ENCODE measurements around the gene JAG2.

JAG2 gene

DNA sequence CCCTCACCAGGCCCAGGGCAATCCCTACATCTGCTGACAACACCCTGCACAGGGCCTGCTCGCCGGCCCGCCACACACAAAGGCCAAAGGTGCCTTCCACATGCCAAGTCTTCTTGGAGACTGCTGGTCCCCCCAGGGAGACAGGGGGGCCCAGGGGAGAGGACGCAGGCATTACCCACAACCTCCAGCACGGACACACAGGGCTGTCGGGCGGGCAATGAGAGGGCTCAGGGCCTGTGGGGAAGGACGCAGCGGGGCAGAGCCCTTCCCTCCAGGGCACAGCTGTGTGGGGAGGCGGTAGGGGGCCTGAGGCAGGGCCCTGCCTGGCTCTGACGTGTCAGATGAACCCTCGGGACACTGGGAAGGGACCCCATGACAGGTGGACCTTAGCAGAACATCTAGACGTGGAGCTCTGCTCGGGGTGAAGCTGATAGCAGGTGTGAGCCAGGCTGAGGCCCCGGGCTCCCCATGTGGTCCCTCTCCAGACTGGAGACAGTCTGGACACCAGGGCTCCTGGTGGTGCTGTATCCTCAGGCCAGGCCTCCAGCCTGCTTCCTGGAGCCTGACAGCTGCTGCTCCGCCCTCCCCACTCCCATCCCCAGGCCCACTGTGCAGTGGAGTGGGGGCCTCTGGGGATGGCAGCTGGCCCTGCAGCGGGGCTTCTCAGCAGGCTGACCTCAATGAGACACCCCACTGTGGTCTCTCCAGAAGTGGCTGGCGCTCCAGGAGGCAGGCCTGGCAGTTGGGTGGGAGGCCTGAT, 44.1 kb upstream of the JAG2 start:
- H3K4me3 ChIP-seq (ENCODE audit: low read depth, low read length) = no peak overlapping the region
- TF ChIP-seq, protein P1, sequence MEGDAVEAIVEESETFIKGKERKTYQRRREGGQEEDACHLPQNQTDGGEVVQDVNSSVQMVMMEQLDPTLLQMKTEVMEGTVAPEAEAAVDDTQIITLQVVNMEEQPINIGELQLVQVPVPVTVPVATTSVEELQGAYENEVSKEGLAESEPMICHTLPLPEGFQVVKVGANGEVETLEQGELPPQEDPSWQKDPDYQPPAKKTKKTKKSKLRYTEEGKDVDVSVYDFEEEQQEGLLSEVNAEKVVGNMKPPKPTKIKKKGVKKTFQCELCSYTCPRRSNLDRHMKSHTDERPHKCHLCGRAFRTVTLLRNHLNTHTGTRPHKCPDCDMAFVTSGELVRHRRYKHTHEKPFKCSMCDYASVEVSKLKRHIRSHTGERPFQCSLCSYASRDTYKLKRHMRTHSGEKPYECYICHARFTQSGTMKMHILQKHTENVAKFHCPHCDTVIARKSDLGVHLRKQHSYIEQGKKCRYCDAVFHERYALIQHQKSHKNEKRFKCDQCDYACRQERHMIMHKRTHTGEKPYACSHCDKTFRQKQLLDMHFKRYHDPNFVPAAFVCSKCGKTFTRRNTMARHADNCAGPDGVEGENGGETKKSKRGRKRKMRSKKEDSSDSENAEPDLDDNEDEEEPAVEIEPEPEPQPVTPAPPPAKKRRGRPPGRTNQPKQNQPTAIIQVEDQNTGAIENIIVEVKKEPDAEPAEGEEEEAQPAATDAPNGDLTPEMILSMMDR (IDR thresholded peaks at IDR 0.05; ENCODE audit: low read depth, low read length, missing control alignments) = no peak
- DNase-seq (ENCODE audit: low read depth) = no peak
- in situ Hi-C loops (cut with HindIII; ENCODE audit: low sequenced_read_pairs) = no loop called here

DNA sequence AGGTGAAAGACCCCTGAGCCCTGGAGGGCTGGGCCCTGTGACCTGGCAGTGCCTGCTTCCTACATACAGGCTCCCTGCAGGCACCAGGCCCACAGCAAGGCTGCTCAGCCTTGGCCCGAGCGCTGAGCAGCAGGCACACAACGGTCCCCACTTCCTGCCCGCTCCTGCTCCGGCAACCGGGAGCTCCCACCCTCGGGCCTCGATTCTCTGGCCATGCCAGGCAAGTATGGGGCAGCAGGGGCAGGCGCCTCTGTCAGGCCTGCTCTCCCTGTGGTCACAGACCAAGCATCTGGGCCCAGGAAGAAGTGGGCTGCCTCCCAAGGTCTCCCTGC, 43.1 kb upstream of the JAG2 start:
- DNase-seq (ENCODE audit: low read depth) = no peak
- in situ Hi-C loops (cut with HindIII; ENCODE audit: low sequenced_read_pairs) = no loop called here
- H3K4me3 ChIP-seq (ENCODE audit: low read depth, low read length) = no peak overlapping the region
- TF ChIP-seq, protein P1 (IDR thresholded peaks at IDR 0.05; ENCODE audit: low read depth, low read length, missing control alignments) = no peak

DNA sequence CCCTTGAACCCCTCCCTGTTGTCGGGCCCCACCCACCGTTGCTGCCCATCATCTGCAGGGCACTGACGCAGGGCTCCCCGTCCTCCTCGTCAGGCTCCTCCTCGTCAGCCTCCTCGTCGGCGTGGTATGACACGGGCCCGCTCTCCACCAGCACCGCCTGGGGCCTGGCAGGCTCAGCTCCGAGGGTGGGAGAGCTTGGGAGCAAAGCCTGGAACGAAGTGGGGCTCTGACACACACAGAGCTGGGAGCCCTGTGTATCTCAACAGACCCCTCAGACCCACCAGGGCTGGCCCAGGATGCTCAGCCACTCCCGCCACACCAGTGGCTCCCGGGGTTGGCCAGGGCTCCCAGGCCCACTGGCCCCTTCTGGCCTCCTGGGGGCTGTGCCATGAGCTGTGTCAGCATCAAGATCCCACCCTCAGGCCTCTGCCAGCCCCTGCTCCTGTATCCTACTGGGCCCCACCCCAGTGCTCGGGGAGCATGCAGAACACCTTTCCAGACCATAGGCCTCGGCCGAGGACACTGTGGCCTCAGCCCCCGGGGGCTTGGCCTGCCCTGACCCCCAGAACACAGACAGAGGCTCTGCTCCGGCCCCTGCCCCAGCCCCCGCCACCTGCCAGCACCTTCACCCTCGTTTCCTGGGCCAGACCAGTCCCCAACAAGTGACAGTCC, 42.6 kb upstream of the JAG2 start:
- no peak overlapping the region for H3K4me3 ChIP-seq (ENCODE audit: low read depth, low read length)
- in situ Hi-C loops (cut with HindIII; ENCODE audit: low sequenced_read_pairs) = no loop called here
- DNase-seq (ENCODE audit: low read depth) = no peak
- TF ChIP-seq, protein P1 (IDR thresholded peaks at IDR 0.05; ENCODE audit: low read depth, low read length, missing control alignments) = no peak

DNA sequence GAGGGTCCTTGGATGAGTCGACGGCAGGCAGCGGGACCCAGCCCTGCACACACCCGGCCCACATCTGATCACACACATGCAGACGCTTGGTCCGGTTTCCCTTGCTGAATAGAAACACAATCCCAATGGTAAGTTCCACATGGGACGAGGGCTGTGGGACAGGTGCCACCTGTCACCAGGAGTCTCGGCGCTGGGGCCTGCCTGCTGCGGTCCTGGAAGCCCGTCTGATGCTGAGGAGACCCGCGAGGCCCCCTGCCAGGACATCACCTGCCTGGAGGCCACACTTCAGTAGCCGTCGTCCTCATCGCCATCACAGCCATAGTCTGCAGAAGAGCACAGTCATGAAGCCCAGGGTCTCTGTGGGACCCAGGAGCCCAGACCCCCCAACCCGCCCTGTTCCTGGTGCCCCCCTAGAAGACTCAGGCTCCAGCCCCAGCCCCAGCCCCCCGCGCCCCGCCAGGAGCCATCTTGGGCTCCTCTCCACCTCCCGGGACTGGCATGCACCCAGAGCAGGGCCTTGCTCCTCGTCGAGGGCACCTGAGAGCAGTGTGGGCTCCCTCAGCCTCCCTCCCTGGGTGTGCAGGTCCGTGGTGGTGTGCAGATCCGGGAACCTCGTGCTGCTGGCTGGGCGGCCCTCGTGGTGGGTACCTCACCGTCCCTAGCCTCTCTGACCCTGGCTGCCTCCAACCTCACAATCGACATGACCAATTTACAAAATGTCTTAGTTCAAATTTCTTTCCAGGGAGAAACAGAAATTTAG, 41.9 kb upstream of the JAG2 start:
- DNase-seq (ENCODE audit: low read depth) = no peak
- no peak overlapping the region for H3K4me3 ChIP-seq (ENCODE audit: low read depth, low read length)
- in situ Hi-C loops (cut with HindIII; ENCODE audit: low sequenced_read_pairs) = no loop called here
- TF ChIP-seq, protein P1 (IDR thresholded peaks at IDR 0.05; ENCODE audit: low read depth, low read length, missing control alignments) = no peak

DNA sequence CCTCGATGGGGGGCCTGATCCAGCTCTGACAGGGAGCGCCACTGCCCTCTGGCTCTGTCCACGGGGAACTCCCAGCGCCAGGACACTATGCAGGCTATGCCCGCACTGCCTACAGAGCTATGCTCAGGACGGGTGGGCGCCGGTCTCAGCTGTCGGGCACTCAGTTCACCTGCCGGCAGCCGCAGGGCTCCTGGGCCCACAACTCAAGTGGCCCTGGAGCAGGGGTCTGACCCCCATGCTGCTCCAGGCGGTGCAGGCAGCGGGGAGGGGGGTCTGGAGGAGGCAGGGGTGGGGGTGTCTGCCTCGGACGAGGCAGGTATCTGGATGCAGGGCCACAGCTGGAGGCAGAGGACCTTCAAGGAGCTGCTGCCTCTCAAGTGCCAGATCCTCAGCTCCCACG, 41.1 kb upstream of the JAG2 start:
- H3K4me3 ChIP-seq (ENCODE audit: low read depth, low read length) = no peak overlapping the region
- in situ Hi-C loops (cut with HindIII; ENCODE audit: low sequenced_read_pairs) = no loop called here
- TF ChIP-seq, protein P1 (IDR thresholded peaks at IDR 0.05; ENCODE audit: low read depth, low read length, missing control alignments) = no peak
- no peak for DNase-seq (ENCODE audit: low read depth)

DNA sequence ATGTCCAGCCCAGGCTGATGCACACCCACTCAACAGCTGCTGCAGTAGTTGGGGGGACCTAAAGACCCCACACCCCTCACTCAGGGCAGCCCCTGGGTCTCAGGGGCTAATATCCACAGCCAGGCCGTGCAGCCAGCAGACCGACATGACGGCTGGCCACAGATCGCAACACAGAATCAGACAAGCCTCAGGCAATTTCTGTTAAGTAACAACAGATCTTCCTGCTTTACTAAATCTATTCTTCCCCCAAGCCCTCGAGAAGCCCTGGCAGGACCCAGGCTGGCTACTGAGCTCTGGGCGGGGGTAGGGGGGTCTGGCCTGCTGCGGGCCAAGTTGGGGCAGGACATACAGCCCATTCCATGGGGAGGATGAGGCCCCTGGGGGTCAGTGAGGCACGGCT, 40.5 kb upstream of the JAG2 start:
- no peak overlapping the region for H3K4me3 ChIP-seq (ENCODE audit: low read depth, low read length)
- TF ChIP-seq, protein P1 (IDR thresholded peaks at IDR 0.05; ENCODE audit: low read depth, low read length, missing control alignments) = no peak
- in situ Hi-C loops (cut with HindIII; ENCODE audit: low sequenced_read_pairs) = no loop called here
- DNase-seq (ENCODE audit: low read depth) = no peak

Data from astrocyte of the cerebellum (primary cell).